GM21515 (cell line): ENCODE data around the gene IFNW1.

Source experiments
- ATAC-seq: cut with Tn5 transposase; IDR thresholded peaks from one replicate; pipeline ENCODE4 v1.9.1; 2021; ENCODE audit not compliant: unreplicated experiment

The IFNW1 gene

DNA sequence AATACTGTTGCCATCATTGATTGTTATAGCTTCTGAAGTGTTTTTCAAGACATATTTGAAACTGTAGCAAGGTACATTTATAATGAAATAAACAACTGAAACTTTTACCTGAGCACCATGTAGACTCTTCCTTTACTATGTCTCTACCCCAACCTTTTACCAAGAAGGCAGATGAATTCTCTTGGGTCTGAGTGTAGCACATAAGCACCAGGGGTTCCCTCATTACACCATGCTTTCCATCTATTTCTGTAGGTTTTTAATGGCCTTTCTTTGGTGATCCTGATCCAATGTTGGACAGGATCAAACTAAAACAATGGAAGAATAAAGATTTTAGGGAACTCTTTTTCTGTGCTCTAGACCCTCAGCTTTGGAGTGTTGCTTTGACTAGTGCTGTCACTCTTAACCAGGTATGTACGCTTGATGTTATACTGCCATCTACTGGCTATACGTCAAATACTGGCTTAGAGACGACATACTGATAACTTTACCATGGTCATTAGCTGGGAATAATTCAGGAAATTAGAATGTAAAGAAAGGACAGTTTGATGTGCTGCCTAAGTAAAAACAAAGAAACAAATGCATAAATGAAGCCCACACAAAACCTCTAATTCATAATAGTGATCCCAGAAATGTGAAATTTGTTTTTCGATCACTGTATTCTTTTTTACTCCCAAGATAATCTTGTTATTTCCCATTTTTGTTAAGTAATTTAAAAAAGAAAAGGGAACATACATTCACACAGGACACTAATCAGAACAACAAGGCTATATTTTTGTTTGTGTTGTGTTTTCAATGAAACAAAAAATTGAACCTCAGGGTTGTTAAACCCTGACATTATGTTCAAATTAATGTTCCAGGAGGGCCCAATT is 30.7 kb downstream of the IFNW1 start:
- peak; percentile 86 for ATAC-seq

DNA sequence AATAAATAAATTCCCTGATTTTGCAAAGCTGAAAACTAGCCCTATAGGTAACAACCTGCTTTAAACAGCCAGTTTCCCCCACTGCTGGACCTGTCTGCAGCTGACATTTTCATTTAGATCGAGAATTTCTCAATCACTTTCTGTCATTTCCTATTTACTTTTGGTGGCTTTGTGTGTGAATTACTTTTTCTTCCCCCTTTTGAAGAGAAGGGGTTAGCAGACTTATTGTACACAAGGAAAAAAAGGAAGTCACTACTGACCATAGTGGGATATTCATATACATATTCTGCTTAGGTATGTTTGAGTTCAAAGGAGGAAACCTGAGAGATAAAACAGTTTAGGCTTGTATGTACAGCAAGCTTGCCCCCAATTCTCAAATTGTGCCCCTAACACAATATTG is 36.8 kb downstream of the IFNW1 start:
- no peak for ATAC-seq

DNA sequence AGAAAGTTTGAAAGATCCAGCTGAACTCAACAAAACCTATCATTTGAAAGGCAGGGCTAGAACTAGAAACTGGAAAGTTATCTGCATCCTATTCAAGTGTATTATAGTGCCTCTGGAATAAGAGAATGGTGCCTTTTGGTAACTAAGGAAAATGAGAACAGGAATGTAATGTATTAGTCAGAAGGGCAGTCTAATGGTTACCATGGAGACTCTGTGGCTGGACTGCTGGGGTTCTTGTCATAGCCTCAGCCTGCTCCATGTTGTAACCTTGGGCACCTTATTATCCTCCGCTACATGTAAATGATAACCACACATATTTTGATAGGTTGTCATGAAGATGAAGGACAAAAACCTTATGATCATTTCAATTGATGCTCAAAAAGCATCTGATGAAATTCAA is 39.3 kb downstream of the IFNW1 start:
- ATAC-seq = no peak

DNA sequence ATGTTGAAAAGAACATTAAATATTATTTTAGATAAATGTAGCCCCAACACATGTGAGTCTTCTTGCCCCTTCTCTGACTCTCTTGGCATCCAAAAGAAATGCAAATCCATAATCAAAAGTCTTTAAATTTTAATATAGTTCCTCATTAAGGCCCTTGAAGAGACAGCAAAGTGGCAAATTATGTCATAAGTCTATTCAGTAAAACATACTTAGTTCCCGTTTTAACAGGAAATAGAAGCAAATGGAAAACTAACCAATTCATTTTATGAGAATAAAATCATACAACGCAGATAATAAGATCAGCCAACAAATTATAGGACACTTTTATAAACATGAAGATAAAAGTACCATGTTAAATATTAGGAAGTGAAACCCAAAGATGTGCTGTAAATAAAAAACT is 43.8 kb downstream of the IFNW1 start:
- ATAC-seq = no peak

DNA sequence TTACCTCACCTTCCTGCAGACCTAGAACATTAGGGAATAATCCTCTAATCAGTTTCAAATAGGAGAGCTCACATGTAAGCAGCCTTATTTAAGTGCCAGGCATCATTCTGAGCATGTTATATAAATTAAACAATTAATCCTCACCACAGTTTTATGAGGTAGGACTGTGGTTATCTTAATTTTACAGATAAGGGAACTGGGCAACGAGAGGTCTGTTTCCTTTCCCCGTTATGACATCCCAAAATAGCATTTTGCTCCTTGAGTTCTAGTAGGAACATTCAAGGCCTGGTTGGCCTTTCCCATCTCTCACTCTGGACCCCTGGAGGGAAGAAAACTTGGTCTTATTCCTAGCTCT is 44.8 kb downstream of the IFNW1 start:
- ATAC-seq = no peak

DNA sequence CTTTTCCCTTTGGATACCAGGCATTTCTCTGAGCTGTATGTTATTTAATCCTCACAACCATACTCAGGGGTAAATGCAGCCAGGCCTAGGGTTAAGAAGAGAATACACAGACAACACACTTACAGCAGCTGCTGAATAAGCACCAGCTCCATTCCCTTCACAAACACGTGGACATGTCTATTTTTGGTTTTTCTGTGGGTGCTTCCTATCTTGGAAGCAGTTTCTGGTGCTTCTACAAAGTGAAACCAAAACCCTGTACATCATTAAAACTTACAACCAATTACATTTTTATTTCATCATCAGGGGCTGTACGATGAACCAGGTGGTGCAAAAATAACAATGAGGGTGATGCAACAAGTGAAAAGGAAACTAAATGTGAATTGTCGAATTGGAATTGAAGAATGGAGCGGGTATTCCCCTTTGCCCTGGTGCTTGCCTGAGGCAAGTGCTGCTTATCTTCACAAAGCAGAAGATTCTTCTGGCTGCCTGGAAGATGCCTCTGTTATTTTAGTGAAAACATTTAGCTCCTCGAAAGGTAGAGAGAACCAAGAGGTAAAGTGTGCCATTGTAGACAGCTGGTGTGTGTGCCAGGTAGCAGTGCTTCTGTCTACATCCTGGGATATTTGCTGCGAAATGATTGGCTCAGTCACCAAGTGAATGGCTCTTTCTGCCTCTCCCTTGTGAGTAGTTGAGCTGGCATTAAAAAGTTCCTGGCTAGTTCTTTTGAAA is 45.3 kb downstream of the IFNW1 start:
- ATAC-seq = peak; percentile 85

DNA sequence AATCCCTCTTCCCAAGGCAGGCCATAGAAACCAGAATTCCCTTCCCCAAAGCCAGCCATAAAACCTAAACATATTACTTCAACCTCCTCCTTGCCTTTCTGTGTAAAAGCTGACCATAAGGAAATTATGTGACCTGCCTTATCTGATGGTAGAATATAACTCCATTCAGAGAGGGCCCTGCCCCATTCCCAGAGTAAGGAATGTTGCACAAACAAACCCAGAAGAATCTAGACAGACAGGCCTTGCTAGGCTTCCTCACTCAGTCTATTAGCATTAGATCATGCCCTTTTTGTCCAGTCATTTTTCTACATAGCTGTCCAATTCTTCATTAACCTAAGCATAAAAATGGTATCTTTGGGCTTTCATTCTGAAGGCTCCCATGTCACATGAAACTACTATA is 46.1 kb downstream of the IFNW1 start:
- ATAC-seq = no peak
